ENCODE measurements around the gene SPATS2. TPM values are rescaled to one million over a fixed set of nuclear protein-coding genes. Genes with fewer than 3 reads are reported as not detected.

Gene SPATS2
- total RNA-seq, 2 donors from 2014 or later = 17.2 to 21.9 TPM

- DNase-seq = no peak
- Histone ChIP-seq H3K4me1 (peaks cover 4% of the 10 kb centered on the region), H3K9ac (ENCODE audit: low read depth in 2 of 2, low read length in 2 of 2) (no peak overlapping the region), H3K9me3 (no peaks in the 10 kb centered on the region), H3K27me3 (no peaks in the 10 kb centered on the region), H3K27ac (no peak overlapping the region), H3K36me3 (peaks cover 17% of the 10 kb centered on the region), H3K4me3 (no peak overlapping the region)
- TF ChIP-seq CTCF (IDR thresholded peaks at IDR 0.05) = no peak
- intact Hi-C loops (cut with DNase I) = no loop called here
Measured at GRCh38 chr12:49562831-49563230, 195.6 kb downstream of the SPATS2 start.

GRCh38 chr12:49563951-49564685, 196.9 kb downstream of the SPATS2 start:
- no peak overlapping the region for H3K4me3 ChIP-seq
- H3K9ac ChIP-seq (ENCODE audit: low read depth in 2 of 2, low read length in 2 of 2) = no peak overlapping the region
- H3K27ac ChIP-seq = no peak overlapping the region
- peaks cover 9% of the 10 kb centered on the region for H3K4me1 ChIP-seq
- TF ChIP-seq CTCF (IDR thresholded peaks at IDR 0.05) = no peak
- peaks cover 17% of the 10 kb centered on the region for H3K36me3 ChIP-seq
- DNase-seq = no peak
- intact Hi-C loops (cut with DNase I) = no loop called here
- no peaks in the 10 kb centered on the region for H3K9me3 ChIP-seq
- no peaks in the 10 kb centered on the region for H3K27me3 ChIP-seq

GRCh38 chr12:49564686-49565405, 197.6 kb downstream of the SPATS2 start:
- DNase-seq = no peak
- intact Hi-C loops (cut with DNase I) = no loop called here
- Histone ChIP-seq H3K4me3 (no peak overlapping the region), H3K4me1 (peaks cover 10% of the 10 kb centered on the region), H3K27me3 (no peaks in the 10 kb centered on the region), H3K27ac (no peak overlapping the region), H3K9me3 (no peaks in the 10 kb centered on the region), H3K36me3 (peaks cover 17% of the 10 kb centered on the region), H3K9ac (ENCODE audit: low read depth in 2 of 2, low read length in 2 of 2) (no peak overlapping the region)
- TF ChIP-seq CTCF (IDR thresholded peaks at IDR 0.05) = no peak

GRCh38 chr12:49565406-49566265, 198.4 kb downstream of the SPATS2 start:
- Histone ChIP-seq H3K9me3 (no peaks in the 10 kb centered on the region), H3K9ac (ENCODE audit: low read depth in 2 of 2, low read length in 2 of 2) (no peak overlapping the region), H3K27me3 (no peaks in the 10 kb centered on the region), H3K4me1 (peaks cover 10% of the 10 kb centered on the region), H3K36me3 (peaks cover 17% of the 10 kb centered on the region), H3K4me3 (no peak overlapping the region), H3K27ac (no peak overlapping the region)
- DNase-seq = no peak
- intact Hi-C loops (cut with DNase I) = no loop called here
- TF ChIP-seq CTCF (IDR thresholded peaks at IDR 0.05) = no peak

GRCh38 chr12:49566361-49566760, 199.1 kb downstream of the SPATS2 start:
- H3K4me1 ChIP-seq = peaks cover 10% of the 10 kb centered on the region
- intact Hi-C loops (cut with DNase I) = no loop called here
- H3K27me3 ChIP-seq = no peaks in the 10 kb centered on the region
- peaks cover 17% of the 10 kb centered on the region for H3K36me3 ChIP-seq
- no peak overlapping the region for H3K9ac ChIP-seq (ENCODE audit: low read depth in 2 of 2, low read length in 2 of 2)
- no peak overlapping the region for H3K27ac ChIP-seq
- H3K4me3 ChIP-seq = no peak overlapping the region
- no peak for DNase-seq
- TF ChIP-seq CTCF (IDR thresholded peaks at IDR 0.05) = no peak
- no peaks in the 10 kb centered on the region for H3K9me3 ChIP-seq
